Stimulated activated CD4-positive, alpha-beta T cell treated with anti-CD3 and anti-CD28 coated beads, Interleukin-12 subunit alpha, Interleukin-12 subunit beta, amount 100 ng/mL, for 48 hours (primary cell): ENCODE data around the gene PRKCZ.

Source experiments
- DNase-seq, 3 donors: peaks; one replicate each; pipeline ENCODE4 v3.0.0-alpha.2; 2020; ENCODE audit warnings: low read depth in 2 of 3, low spot score in 1 of 3

PRKCZ gene

DNA sequence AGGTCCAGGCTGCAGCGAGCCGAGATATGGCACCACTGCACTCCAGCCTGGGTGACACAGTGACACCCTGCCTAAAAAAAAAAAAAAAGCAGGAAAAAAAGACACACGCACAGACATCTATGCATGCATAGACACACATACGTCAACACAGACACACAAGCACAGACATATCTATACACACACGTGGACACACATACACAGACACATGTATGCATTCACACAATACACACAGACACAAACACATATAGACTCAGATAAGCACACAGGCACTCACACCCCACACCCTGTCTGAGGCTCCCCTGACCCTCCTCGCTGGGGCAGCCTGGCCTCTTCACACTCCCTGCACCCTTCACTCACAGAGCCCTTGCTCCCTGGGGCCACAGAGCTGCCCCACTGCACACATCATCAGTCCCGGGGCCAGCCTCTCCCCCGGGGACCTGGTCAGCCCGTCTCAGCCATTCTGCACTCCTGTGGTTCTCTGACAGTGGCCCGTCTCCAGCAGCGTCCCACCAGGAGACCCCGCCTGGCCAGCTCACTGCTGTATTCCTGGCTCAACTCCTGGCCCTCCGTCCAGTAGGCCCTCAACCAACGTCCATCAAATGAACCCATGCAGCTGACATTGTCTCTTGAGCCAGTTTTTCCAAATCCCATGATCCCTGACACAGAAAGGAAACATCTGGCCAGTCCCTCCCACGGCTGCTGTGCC lies 4.6 kb upstream of the PRKCZ start:
- no peak for DNase-seq

DNA sequence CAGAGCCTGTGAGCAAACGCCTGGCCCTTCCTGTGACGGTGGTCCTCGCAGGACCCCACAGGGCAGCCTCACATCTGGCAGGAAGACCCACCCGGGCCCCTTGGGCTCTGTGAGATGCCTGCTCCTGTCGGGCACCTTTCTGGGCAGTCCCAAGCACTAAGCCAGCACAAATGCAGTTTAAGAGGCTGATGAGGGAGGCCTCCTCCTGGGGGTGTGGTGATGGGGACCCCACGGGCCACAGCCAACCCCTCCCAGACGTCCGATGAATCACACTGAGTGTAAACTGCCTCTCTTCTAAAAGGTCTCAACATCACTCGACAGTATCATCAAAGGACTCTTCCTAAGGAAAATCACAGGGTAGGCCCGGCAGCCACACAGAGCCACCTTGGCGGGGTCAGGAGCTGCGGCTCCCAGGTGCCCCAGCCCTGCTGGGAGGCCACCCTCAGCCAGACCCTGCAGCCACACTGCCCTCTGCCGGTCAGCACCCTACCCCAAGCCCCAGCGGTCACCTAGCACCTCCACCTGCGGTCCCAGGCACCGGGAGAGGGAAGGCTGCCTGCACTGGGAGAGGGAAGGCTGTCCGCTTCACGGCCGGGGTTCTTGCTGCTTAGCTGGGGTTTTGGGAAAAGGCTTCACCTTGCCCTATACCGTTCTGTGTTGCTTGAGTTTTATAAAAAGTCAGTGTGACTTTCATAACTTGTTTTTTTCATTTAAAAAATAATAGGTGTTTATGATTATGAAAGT lies 3.9 kb upstream of the PRKCZ start:
- peak in 2 of 3 donors; percentile 31 to 41 for DNase-seq

DNA sequence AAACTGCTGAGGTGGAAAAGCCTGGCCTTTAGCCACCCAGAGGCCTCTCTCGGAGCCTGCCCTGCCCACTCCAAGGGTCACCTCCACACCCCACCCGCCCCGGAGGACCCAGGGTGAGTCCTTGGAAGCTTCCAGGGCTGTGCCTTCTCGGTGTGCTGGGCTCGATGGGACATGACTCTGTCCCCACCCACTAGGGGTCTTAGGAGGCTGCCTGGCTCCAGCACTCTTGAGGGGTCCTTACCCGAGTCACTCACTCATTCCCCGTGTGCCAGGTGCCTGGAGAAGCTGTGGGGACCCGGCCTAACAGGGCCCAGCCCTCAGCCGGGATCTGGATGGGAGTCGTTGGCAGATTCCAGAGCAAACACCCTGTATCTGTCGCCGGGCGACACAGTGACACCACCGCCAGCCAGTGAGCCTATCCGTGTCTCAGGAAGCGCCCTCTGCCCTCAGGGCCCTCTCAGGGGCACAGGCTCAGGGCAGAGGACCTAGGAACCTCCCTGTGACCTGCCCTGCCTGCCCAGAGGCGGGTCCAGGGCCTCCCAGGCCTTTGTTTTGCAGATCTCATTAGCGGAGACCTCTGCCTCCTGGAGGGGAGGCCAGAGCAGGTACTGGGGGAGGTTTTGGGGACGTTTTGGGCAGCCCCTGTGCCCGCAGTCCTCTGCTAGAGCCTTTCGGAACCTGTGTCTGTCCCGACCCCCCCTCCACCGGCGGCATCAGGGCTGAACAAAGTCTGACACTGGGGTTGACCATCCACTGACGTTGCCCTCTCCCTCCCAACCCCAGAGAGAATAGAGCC lies 3.1 kb upstream of the PRKCZ start:
- no peak for DNase-seq

DNA sequence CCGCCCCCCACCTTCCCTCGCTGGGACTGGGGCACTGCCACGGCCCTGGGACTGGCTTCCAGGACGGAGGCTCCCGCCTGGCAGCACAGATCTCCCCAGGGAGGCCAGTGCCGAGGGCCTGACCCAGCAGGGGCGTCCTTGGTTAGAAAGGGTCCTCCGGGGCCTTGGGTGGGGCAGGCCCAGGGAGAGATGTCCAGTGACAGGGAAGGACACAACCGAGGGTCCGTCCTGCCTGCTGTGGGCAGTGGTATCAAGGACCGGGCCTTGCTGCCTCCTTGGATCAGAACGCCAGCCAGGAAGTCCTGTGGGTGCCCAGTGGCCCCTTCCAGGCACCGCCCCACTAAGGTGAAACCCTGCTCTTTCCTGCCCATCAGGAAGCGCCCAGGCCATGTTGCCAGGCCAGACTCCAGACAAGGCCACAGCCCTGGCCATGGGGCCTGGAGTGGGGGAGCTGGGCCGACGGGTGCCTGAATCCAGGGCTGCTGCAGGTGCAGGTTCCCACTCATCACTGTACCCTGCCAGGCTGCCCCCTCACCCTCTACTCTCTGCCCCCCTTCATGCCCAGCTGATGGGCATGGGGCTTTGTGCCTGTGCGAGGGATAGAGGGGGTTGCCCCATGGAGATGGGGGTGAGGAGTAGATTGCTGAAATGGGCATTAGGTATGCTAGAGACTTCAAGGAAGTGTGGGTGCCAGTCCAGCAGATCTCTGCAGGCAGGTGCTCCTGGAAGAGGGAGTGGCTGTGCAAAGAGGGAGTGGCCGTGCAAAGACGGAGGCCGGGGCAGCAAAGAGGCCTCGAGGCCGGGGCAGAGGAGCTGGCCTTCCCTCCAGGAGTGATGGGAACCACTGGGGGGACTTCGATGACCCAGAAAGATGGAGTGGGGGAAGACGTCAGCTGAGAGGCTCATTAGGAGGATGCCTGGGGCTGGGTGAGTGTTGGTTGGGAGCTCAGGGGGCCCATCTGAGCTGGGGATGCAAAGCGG lies 2.2 kb upstream of the PRKCZ start:
- DNase-seq = no peak

DNA sequence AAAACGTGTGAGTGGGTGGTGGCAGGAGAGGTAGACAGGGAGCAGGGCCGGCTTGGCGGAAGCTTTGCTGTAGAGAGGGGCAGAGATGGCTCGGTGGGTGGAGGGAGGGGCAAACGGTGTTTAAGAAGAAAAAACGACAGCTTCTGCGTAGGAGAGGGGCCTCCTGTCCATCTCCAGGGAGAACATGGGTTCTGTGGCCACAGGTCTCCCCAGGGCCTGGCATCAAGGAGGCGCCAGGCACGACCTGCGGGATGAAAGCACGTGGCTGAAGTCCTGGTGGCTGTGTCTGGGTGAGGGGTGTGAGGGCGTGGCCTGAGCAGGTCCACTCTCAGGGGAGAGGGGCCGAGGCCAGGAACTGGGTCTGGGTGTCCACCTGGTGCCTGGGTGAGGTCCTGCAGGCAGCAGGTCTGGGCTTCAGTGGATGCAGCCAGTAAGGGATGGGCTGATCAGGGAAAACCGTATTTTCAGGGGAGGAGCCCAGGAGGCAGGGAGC lies 940 bp upstream of the PRKCZ start:
- DNase-seq = no peak

DNA sequence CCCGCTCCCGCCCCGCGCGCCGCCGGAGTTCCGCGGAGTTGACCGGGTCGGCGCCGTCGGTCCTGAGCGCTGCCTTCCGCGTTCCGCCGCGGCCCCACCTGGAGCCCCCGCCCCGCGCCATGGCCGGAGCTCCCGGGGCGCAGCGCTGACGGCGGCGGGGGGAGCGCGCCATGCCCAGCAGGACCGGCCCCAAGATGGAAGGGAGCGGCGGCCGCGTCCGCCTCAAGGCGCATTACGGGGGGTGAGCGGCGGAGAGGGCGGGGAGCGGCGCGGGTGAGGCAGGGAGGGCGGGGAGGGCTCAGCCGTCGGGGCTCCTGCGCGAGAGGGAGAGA lies 216 bp downstream of the PRKCZ start:
- no peak for DNase-seq

DNA sequence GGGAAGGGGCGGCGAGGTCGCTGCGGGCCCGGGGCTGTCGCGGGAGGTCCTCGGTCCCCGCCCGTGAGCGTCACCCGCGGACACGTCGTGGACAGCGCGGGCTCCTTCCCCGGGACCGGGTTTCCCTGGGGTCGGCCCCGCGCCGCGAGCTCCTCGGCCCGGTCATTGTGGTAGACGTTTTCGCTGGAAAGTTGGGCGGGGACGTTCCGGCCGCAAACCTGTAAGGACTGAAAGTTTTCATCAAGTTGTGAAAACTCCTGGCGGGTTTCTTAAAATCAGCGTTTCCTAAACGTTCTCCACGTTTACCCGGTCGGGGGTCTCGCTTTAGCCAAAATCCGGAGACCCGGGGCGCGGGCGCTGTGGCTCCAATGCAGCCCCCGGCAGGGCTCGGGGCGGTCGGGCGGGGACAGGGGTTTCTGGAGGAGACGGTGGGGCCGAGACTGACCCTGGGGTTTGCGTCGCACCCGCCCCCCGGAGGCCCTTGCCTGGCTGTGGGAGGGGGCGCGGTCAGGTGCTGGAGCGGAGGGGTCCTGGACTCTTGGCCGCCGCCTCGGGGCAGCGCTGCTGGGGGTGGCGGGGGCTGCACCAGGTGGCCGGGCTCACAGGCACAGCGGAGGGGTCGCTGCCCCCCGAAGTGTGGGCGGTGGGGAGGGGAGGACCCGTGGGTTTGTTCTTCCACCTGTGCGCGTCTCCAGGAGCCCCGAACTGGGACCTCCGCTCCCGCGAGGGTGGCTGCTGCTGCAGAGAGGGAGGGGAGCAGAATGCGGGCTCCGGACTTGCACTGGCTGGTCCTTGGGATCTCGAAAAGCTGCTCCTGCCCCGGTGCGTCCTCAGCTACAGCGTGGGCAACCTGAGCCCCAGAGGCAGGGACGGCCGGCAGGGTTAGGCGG lies 827 bp downstream of the PRKCZ start:
- DNase-seq = no peak

DNA sequence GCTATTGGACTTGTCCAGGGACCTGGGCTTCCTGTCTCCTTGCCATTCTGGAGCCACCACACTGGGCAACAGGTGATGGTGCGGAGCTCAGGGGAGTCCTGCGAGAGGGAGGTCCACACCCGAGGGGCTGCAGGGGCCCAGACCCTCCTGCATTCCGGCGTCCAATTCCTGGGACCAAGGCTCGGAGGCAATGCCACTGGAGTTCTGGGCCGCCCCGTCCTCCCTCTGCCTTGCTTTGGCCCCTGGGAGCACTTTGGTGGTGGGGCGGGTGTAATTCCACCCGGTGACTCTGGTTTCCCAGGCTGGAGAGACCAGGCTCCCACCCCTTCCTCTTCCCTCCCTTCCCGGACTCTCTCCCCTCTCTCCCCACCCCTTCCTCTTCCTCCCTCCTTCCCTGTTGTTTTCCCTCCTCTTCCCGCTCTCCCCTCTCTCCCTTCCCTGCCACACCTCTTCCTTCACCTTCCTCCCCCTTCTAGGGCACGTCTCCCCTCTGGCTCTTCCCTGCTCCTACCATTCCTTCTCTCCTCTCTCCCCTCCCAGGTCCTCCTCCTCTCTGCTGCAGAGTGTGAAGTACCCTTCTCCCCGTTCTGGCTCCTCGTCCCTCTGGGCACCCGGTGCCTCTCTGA lies 2.0 kb downstream of the PRKCZ start:
- DNase-seq = no peak

DNA sequence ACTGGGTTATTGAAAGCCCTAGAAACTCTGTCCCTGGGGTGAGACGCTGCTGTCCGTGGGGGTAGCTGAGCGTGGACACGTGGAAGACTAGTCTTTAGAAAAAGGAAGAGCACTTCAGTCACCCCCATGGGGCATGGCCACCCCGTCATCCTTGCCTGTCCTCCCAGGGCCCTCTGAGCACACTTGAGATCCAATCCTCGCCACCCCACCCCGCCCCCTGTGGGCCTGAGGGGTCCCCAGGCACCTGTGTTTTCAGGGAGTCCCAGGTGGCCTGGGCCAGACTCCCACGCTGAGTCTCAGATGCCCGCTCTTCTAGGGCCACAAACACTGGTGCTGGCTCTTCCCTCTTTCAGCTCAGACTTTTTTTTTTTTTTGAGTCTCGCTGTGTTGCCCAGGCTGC lies 2.5 kb downstream of the PRKCZ start:
- DNase-seq = no peak

DNA sequence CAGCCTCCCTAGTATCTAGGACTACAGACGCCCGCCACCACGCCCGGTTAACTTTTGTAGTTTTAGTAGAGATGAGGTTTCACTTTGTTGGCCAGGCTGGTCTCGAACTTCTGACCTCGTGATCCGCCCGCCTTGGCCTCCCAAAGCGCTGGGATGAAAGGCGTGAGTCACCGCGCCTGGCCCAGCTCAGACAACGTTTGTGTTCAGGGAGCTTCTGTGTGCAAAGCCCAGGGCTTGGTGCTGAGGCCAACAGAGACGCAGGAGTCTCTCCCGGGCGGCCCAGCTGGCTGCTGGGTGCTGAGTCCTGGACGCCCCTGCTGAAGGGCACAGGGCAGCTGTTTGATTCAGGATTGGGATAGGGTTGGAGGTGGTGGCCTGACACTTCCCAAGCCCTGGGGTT lies 3.0 kb downstream of the PRKCZ start:
- DNase-seq = no peak

DNA sequence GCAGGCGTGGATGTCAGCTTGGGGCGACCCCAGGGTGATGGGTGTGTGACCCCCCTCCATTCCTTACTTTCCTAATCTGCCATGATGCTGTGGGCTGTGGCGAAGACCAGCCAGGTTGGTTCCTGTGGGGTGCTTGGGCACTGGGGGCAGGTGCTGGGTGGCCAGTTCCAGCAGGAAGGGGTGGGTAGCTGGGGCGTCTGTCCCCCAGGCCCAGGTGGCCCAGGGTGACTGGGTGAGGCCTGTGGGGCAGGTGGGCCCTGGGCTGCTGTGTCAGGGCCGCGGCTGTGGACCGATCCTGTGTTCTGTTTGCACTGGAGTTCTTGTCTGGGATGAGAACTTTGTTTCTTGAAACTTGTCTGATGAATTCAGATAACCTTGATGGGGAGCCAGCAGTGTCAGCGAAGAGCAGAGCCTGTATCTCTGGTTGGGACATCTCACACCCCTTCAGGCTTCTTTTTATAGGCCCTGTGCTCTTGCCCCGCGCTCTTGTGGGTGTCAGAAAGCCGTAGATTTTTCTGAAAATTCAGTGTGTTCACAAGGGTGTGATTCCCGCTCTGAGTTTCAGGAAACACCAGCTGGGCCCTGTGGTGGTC lies 3.7 kb downstream of the PRKCZ start:
- DNase-seq = no peak

DNA sequence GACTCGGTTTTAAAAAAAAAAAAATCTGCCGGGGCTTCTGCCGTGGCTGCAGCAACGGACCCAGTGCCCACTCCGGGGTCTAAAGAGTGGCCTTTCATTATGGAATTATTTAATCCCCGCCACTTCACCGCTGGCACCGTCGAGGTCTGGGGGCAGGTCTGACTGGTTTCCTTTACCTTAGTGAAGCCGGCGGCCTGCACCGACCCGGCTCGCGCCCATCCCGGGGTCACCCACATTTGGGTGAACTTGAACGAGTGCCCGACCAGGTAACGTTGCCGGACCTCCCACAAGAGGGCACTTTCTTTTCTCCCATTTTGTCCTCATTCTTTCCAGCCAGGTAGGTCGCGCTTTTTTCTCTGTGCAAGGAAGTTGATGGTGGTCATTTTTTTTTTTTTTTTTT lies 4.3 kb downstream of the PRKCZ start:
- no peak for DNase-seq

DNA sequence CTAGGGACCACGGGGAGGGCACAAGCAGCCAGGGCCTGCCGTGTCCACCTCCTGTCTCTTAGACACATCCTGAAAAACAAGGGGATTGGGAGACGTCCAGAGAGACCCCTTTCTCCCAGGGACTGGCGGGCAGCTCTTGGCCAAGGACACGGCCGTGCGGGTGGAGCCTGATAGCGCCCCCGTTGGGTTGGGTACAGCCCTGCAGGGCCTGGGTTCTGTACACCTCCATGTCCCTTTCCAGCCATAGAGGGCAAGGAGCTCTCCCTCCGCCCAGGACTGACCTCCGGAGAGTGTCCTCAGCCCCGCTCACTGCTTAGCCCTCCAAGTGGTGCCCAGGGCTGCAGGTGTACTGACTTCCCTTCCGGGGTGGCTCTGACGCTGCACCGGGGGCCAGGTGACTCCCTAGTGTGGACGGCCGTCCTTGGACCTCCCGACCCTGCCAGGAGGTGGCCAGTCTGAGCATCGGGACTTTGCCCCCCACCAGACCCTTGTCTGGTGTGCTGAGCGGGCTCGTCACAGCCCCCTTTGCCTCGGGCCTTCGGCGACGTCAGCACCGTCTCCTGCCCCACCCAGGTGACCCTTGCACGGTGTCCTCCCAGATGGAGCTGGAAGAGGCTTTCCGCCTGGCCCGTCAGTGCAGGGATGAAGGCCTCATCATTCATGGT lies 5.8 kb downstream of the PRKCZ start:
- no peak for DNase-seq

DNA sequence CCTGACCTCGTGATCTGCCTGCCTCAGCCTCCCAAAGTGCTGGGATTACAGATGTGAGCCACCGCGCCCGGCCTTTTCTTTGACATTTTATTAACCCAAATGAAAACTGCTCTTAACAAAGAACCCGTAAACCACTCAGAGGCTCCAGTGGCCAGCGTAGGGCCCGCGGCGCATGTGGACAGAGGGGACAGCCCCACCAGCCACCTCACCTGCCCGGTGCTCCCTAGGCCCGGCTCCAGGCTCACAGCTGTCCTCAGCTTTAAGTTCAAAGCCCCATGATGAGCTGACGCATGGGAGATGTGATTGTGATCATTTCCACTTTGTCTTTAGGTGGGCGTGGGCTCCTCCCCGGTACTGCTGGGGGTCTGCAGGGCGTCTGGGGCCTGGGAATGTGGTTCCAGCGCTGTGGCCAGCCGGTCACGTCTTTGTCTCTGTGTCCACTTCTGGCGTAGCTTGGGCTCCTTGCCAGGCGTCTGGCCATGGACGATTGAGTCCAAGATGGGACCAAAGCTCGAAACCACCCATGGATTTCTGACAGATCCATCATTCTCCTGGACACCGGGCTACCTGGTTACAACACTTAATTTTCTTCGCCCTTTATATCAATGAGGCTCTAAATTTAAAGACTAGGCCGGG lies 6.9 kb downstream of the PRKCZ start:
- DNase-seq = no peak

DNA sequence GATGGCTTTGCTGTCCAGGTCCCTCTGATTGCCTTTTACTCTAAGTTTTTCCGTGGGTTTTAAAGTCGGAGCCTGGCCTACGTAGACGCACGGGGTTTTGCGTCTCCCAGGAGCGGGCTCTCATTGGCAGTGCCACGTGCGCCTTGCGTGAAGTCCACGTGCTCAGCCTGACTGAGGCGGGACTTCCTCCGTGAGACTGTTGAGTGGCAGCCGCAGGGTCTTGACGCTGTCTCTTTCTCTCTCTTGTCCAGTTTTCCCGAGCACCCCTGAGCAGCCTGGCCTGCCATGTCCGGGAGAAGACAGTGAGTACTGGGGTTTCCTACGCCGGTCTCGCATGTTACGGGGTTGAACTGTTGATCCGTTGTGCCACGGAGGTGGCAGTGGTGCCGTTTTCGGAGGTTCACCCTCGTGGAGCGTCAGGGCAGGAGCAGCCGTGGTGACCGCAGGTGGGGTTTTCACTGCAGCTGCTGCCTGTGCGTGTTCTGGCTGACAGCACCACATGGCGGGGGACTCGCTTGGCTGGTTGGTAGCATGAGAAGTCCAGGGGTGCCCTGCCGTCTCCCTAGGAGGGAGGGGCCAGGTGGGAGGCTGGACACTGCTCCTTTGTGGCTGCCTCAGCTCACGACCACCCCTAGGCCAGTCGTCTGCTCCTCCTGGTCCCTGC lies 9.2 kb downstream of the PRKCZ start:
- DNase-seq = no peak

DNA sequence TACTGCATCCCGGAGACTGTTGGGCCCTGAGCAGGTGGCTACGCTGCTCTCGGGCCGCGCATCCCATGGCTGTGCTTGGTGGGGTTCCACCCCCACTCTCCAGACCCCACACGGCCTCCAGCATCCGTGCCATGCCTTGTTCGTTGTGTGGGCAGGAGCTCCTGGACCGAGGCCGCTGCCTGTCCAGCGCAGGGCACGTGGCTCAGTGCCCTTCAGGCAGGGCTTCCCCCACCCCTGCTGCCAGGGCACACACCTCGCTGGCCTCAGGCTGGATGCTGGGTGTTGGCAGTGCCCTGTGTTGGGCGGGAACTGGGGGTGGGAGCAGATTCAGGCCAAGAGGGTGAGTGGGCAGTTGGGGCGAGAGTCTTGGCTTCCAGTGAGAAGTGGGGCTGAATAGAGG lies 9.9 kb downstream of the PRKCZ start:
- DNase-seq = no peak

DNA sequence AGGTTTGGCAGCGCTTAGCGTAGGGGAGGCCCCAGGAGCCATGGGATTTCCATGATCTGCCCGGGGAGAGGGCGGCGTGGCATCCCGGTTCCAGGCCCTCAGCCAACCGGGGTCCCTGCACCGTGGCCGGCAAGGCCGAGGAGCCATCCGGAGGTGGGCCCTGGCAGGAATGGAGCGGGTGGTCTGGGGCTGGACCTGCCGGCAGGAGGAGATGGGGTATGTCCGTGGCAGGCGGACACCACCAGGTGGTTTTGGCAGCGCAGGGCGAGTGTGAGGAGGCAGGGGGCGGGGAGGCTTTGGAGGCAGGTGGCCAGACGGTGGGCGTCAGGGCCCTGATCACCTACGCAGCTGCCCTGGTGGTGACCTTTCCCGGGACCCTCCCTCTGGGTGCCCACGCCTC lies 10.3 kb downstream of the PRKCZ start:
- no peak for DNase-seq
